H9 (cell line): ENCODE measurements around the gene VDAC1. TPM values are rescaled to one million over a fixed set of nuclear protein-coding genes. Genes with fewer than 3 reads are reported as not detected.

Experiments used
- DNase-seq: peaks from one replicate; pipeline ENCODE4 v3.0.0-alpha.2; 2017
- H2AFZ ChIP-seq: one replicate; pipeline ENCODE4 v1.6.1; 2013; ENCODE audit warnings: mild to moderate bottlenecking, low read length, control low read depth, moderate library complexity
- H2AK5ac ChIP-seq: 2 replicates; pipeline ENCODE4 v1.6.1; 2013; ENCODE audit warnings: low read length, control low read depth, mixed read lengths; ENCODE audit not compliant: insufficient read length
- H2BK120ac ChIP-seq: one replicate; pipeline ENCODE4 v1.6.1; 2013; ENCODE audit warnings: low read depth, mild to moderate bottlenecking, low read length, control low read depth, inconsistent platforms; ENCODE audit not compliant: poor library complexity, severe bottlenecking
- H2BK12ac ChIP-seq: 2 replicates; pipeline ENCODE4 v1.6.1; 2013; ENCODE audit warnings: low read length, control low read depth, mixed read lengths, low read depth; ENCODE audit not compliant: insufficient read length
- H2BK15ac ChIP-seq: 2 replicates; pipeline ENCODE4 v1.6.1; 2013; ENCODE audit warnings: low read depth, low read length, control low read depth
- H2BK20ac ChIP-seq: one replicate; pipeline ENCODE4 v1.6.1; 2013; ENCODE audit warnings: low read depth, mild to moderate bottlenecking, low read length, control low read depth, inconsistent platforms; ENCODE audit not compliant: poor library complexity, severe bottlenecking
- H2BK5ac ChIP-seq: 2 replicates; pipeline ENCODE4 v1.6.1; 2013; ENCODE audit warnings: low read length, control low read depth, mixed read lengths; ENCODE audit not compliant: insufficient read length
- H3K14ac ChIP-seq: 2 replicates; pipeline ENCODE4 v1.6.1; 2013; ENCODE audit warnings: low read length, control low read depth; ENCODE audit not compliant: insufficient read depth
- H3K18ac ChIP-seq: 2 replicates; pipeline ENCODE4 v1.6.1; 2013; ENCODE audit warnings: low read depth, mild to moderate bottlenecking, mixed read lengths, low read length, control low read depth; ENCODE audit not compliant: insufficient read length
- H3K23ac ChIP-seq: 2 replicates; pipeline ENCODE4 v1.6.1; 2013; ENCODE audit warnings: low read length, control low read depth, mixed read lengths, low read depth; ENCODE audit not compliant: insufficient read length
- H3K23me2 ChIP-seq: 2 replicates; pipeline ENCODE4 v1.6.1; 2013; ENCODE audit warnings: low read depth, mild to moderate bottlenecking, mixed read lengths, low read length, control low read depth; ENCODE audit not compliant: insufficient read length, poor library complexity, severe bottlenecking
- H3K27ac ChIP-seq: 2 replicates; pipeline ENCODE4 v1.5.1; 2013; ENCODE audit warnings: low read length, control low read depth, mixed read lengths, low read depth; ENCODE audit not compliant: insufficient read length
- H3K27me3 ChIP-seq: 2 replicates; pipeline ENCODE4 v1.6.1; 2013; ENCODE audit warnings: low read length, control low read depth, inconsistent platforms; ENCODE audit not compliant: insufficient read depth
- H3K4ac ChIP-seq: 2 replicates; pipeline ENCODE4 v1.6.1; 2013; ENCODE audit warnings: low read depth, mild to moderate bottlenecking, control low read depth, inconsistent platforms, low read length, moderate library complexity
- H3K4me1 ChIP-seq: 2 replicates; pipeline ENCODE4 v1.6.1; 2013; ENCODE audit warnings: low read length, control low read depth, inconsistent platforms; ENCODE audit not compliant: insufficient read depth
- H3K4me2 ChIP-seq: 2 replicates; pipeline ENCODE4 v1.6.1; 2013; ENCODE audit warnings: low read length, control low read depth, mixed read lengths; ENCODE audit not compliant: insufficient read length, insufficient read depth
- H3K56ac ChIP-seq: 2 replicates; pipeline ENCODE4 v1.6.1; 2013; ENCODE audit warnings: low read depth, mild to moderate bottlenecking, mixed read lengths, low read length, control low read depth; ENCODE audit not compliant: insufficient read length
- H3K79me1 ChIP-seq: 2 replicates; pipeline ENCODE4 v1.6.1; 2013; ENCODE audit warnings: low read depth, mild to moderate bottlenecking, moderate library complexity, low read length, control low read depth, inconsistent platforms; ENCODE audit not compliant: insufficient read depth, poor library complexity, severe bottlenecking
- H3K79me2 ChIP-seq: 2 replicates; pipeline ENCODE4 v1.6.1; 2013; ENCODE audit warnings: low read length, control low read depth, inconsistent platforms; ENCODE audit not compliant: insufficient read depth
- H3K9ac ChIP-seq: 2 replicates; pipeline ENCODE4 v1.6.1; 2013; ENCODE audit warnings: low read length, control low read depth, mixed read lengths; ENCODE audit not compliant: insufficient read length; ENCODE audit errors: extremely low read depth
- H3K9me3 ChIP-seq: one replicate; pipeline ENCODE4 v1.6.1; 2013; ENCODE audit warnings: low read depth, low read length, inconsistent platforms; ENCODE audit not compliant: control insufficient read depth
- H3T11ph ChIP-seq: one replicate; pipeline ENCODE4 v1.6.1; 2013; ENCODE audit warnings: mild to moderate bottlenecking, low read length, control low read depth, inconsistent platforms
- H4K20me1 ChIP-seq: one replicate; pipeline ENCODE4 v1.6.1; 2013; ENCODE audit not compliant: control insufficient read depth, insufficient read length, insufficient read depth
- H4K5ac ChIP-seq: 2 replicates; pipeline ENCODE4 v1.6.1; 2013; ENCODE audit warnings: low read depth, mild to moderate bottlenecking, mixed read lengths, low read length, control low read depth; ENCODE audit not compliant: insufficient read length
- H4K8ac ChIP-seq: replicated peaks from 2 replicates; pipeline ENCODE4 v1.6.1; 2013; ENCODE audit warnings: low read length, control low read depth, mixed read lengths, low read depth; ENCODE audit not compliant: insufficient read length
- H4K91ac ChIP-seq: 2 replicates; pipeline ENCODE4 v1.6.1; 2013; ENCODE audit warnings: low read depth, mild to moderate bottlenecking, moderate library complexity, mixed read lengths, low read length, control low read depth; ENCODE audit not compliant: insufficient read length
- H3K27ac Mint-ChIP-seq, 3 experiments: 2 replicates in 2 of 3; 3 replicates in 1 of 3; pipeline ENCODE4 v1.8.0; 2020 to 2021; ENCODE audit warnings: mixed read lengths in 3 of 3, mild to moderate bottlenecking in 1 of 3, moderate library complexity in 1 of 3
- H3K27me3 Mint-ChIP-seq: 2 replicates; pipeline ENCODE4 v1.8.0; 2021; ENCODE audit warnings: low read depth, mild to moderate bottlenecking, moderate library complexity, mixed read lengths
- H3K36me3 Mint-ChIP-seq, 3 experiments: 2 replicates in 2 of 3; 3 replicates in 1 of 3; pipeline ENCODE4 v1.8.0; 2020 to 2021; ENCODE audit warnings: low read depth in 3 of 3, mixed read lengths in 3 of 3; ENCODE audit not compliant: insufficient read depth in 1 of 3
- H3K4me1 Mint-ChIP-seq, 2 experiments: 2 replicates each; pipeline ENCODE4 v1.8.0; 2020; ENCODE audit warnings: mixed read lengths in 2 of 2
- H3K4me3 Mint-ChIP-seq, 2 experiments: 2 replicates in 1 of 2; 3 replicates in 1 of 2; pipeline ENCODE4 v1.8.0; 2020 to 2021; ENCODE audit warnings: mild to moderate bottlenecking in 2 of 2, mixed read lengths in 2 of 2, moderate library complexity in 1 of 2
- H3K9me3 Mint-ChIP-seq, 2 experiments: 2 replicates in 1 of 2; 3 replicates in 1 of 2; pipeline ENCODE4 v1.8.0; 2020; ENCODE audit warnings: mild to moderate bottlenecking in 2 of 2, mixed read lengths in 2 of 2, moderate library complexity in 1 of 2
- WGBS: extraction: QIAGEN DNeasy Blood & Tissue Kit; methylation state at CpG from one replicate; pipeline ENCODE4 v1.1.7; 2013; ENCODE audit warnings: missing lambda C conversion rate, low lambda C conversion rate, mixed read lengths; ENCODE audit not compliant: insufficient read length; ENCODE audit errors: extremely low coverage; 5-methylcytosine and 5-hydroxymethylcytosine counted together
- total RNA-seq: library from RNA; stranded (reverse); gene quantifications from 2 replicates; pipeline ENCODE4 v1.2.1, GENCODE V29; 2021
- TF ChIP-seq, protein P1 (sequence below): fragments of 200-600 bp; sonication (generic); conservative IDR thresholded peaks from 3 replicates; pipeline ENCODE4 v1.8.0; 2021; ENCODE audit warnings: antibody characterized with exemption, mild to moderate bottlenecking

The VDAC1 gene
- total RNA-seq, 1 experiment from 2014 or later, result 208 TPM

- H3K9ac ChIP-seq, result no peak overlapping the region
- no peak overlapping the region for H3K27ac ChIP-seq
- no peak overlapping the region for H3K14ac ChIP-seq
- no peak overlapping the region for H2BK20ac ChIP-seq
- TF ChIP-seq, protein P1, sequence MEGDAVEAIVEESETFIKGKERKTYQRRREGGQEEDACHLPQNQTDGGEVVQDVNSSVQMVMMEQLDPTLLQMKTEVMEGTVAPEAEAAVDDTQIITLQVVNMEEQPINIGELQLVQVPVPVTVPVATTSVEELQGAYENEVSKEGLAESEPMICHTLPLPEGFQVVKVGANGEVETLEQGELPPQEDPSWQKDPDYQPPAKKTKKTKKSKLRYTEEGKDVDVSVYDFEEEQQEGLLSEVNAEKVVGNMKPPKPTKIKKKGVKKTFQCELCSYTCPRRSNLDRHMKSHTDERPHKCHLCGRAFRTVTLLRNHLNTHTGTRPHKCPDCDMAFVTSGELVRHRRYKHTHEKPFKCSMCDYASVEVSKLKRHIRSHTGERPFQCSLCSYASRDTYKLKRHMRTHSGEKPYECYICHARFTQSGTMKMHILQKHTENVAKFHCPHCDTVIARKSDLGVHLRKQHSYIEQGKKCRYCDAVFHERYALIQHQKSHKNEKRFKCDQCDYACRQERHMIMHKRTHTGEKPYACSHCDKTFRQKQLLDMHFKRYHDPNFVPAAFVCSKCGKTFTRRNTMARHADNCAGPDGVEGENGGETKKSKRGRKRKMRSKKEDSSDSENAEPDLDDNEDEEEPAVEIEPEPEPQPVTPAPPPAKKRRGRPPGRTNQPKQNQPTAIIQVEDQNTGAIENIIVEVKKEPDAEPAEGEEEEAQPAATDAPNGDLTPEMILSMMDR, result no peak
- no peak overlapping the region for H3K4ac ChIP-seq
- no peak overlapping the region for H3K23ac ChIP-seq
- Mint-ChIP-seq H3K4me3 (no peak overlapping the region), H3K27me3 (peaks cover 9% of the 10 kb centered on the region), H3K4me1 (peaks cover 18% of the 10 kb centered on the region in 2 experiments), H3K27ac (no peak overlapping the region), H3K36me3 (no peaks in the 10 kb centered on the region), H3K9me3 (no peaks in the 10 kb centered on the region; a peak in 1 of 5 replicates)
- no peak overlapping the region for H2BK15ac ChIP-seq
- H3K4me1 ChIP-seq, result no peaks in the 10 kb centered on the region; the same call in 1 of the 2 replicates
- no peak for DNase-seq
- H4K20me1 ChIP-seq, result no peaks in the 10 kb centered on the region
- no peak overlapping the region for H3T11ph ChIP-seq
- no peaks in the 10 kb centered on the region for H3K79me1 ChIP-seq
- no peak overlapping the region for H4K91ac ChIP-seq
- no peak overlapping the region for H2AK5ac ChIP-seq
- no peak overlapping the region for H3K4me2 ChIP-seq
- no peaks in the 10 kb centered on the region for H3K9me3 ChIP-seq
- no peak overlapping the region for H2BK5ac ChIP-seq
- no peak overlapping the region for H4K8ac ChIP-seq
- H3K23me2 ChIP-seq, result no peaks in the 10 kb centered on the region
- no CpG with 5 or more reads among the region's 2 CpGs for WGBS
- H3K18ac ChIP-seq, result no peak overlapping the region
- no peak overlapping the region for H2BK120ac ChIP-seq
- H2BK12ac ChIP-seq, result no peak overlapping the region
- H4K5ac ChIP-seq, result no peak overlapping the region
- no peak overlapping the region for H2AFZ ChIP-seq
- H3K27me3 ChIP-seq, result no peaks in the 10 kb centered on the region
- H3K56ac ChIP-seq, result no peak overlapping the region
- H3K79me2 ChIP-seq, result no peaks in the 10 kb centered on the region
These were observed 20.0 kb upstream of the VDAC1 start for GRCh38 chr5:134024811-134025210.
